Measurements from ENCODE around the gene RPL11.

DNA sequence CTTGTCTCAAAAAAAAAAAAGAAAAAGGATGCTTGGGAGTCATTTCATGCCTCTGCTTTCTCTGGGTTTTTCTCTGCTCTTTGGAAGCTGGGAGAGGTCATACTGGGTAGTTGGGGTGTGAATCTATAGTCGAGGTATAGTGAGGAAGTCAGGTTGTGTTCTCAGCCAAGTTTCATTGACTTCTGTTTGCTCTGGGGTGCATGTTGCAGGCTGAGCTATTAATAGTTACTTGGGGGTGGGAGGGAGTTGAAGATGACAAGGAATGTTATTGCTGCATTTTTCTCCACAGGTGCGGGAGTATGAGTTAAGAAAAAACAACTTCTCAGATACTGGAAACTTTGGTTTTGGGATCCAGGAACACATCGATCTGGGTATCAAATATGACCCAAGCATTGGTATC is 2.8 kb downstream of the RPL11 start:
- TF ChIP-seq CTCF (IDR thresholded peaks at IDR 0.05) (no peak), POLR2A (IDR thresholded peaks at IDR 0.05) (no peak)

Data from ovary (tissue), 3 donors.